ENCODE measurements around the gene DOCK4.

The DOCK4 gene

GRCh38 chr7:112171673-112172072 is 34.5 kb downstream of the DOCK4 start:
- no peaks in the 10 kb centered on the region for H3K9me3 ChIP-seq (ENCODE audit: insufficient read depth, low read length)
- H4K20me1 ChIP-seq (ENCODE audit: low read depth, low read length), result no peaks in the 10 kb centered on the region
- H3K9me2 ChIP-seq (replicated peaks; ENCODE audit: insufficient read depth, low read length), result no peaks in the 10 kb centered on the region
- H3F3A ChIP-seq (ENCODE audit: insufficient read depth), result no peaks in the 10 kb centered on the region
- H2AFZ ChIP-seq (ENCODE audit: low read depth, low read length, severe bottlenecking), result no peak overlapping the region
- no peaks in the 10 kb centered on the region for H3K27me3 ChIP-seq (ENCODE audit: low read length)
- H3K36me3 ChIP-seq (ENCODE audit: low read length), result no peaks in the 10 kb centered on the region
- no peak overlapping the region for H3K4me2 ChIP-seq (ENCODE audit: low read depth, low read length, poor library complexity, severe bottlenecking)
- no peak overlapping the region for H3K27ac ChIP-seq (ENCODE audit: low read depth, low read length)
- H3K9ac ChIP-seq (ENCODE audit: low read length), result no peak overlapping the region
- H3K79me2 ChIP-seq (ENCODE audit: insufficient read depth, low read length), result no peaks in the 10 kb centered on the region
- TF ChIP-seq, protein P1, sequence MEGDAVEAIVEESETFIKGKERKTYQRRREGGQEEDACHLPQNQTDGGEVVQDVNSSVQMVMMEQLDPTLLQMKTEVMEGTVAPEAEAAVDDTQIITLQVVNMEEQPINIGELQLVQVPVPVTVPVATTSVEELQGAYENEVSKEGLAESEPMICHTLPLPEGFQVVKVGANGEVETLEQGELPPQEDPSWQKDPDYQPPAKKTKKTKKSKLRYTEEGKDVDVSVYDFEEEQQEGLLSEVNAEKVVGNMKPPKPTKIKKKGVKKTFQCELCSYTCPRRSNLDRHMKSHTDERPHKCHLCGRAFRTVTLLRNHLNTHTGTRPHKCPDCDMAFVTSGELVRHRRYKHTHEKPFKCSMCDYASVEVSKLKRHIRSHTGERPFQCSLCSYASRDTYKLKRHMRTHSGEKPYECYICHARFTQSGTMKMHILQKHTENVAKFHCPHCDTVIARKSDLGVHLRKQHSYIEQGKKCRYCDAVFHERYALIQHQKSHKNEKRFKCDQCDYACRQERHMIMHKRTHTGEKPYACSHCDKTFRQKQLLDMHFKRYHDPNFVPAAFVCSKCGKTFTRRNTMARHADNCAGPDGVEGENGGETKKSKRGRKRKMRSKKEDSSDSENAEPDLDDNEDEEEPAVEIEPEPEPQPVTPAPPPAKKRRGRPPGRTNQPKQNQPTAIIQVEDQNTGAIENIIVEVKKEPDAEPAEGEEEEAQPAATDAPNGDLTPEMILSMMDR (IDR thresholded peaks at IDR 0.05; ENCODE audit: insufficient read depth, low read length, poor library complexity, severe bottlenecking), result no peak
- TF ChIP-seq EZH2phosphoT487 (conservative IDR thresholded peaks at IDR 0.05; ENCODE audit: low read length), result no peak
- H3K4me3 ChIP-seq (ENCODE audit: insufficient read depth, low read length, poor library complexity, severe bottlenecking), result no peak overlapping the region

GRCh38 chr7:112168915-112169314 is 37.3 kb downstream of the DOCK4 start:
- H3K36me3 ChIP-seq (ENCODE audit: low read length), result no peaks in the 10 kb centered on the region
- no peaks in the 10 kb centered on the region for H3F3A ChIP-seq (ENCODE audit: insufficient read depth)
- H3K9me2 ChIP-seq (replicated peaks; ENCODE audit: insufficient read depth, low read length), result no peaks in the 10 kb centered on the region
- no peak for TF ChIP-seq EZH2phosphoT487 (conservative IDR thresholded peaks at IDR 0.05; ENCODE audit: low read length)
- TF ChIP-seq, protein P1 (IDR thresholded peaks at IDR 0.05; ENCODE audit: insufficient read depth, low read length, poor library complexity, severe bottlenecking), result no peak
- no peak overlapping the region for H2AFZ ChIP-seq (ENCODE audit: low read depth, low read length, severe bottlenecking)
- no peak overlapping the region for H3K9ac ChIP-seq (ENCODE audit: low read length)
- no peaks in the 10 kb centered on the region for H4K20me1 ChIP-seq (ENCODE audit: low read depth, low read length)
- no peak overlapping the region for H3K27ac ChIP-seq (ENCODE audit: low read depth, low read length)
- no peaks in the 10 kb centered on the region for H3K27me3 ChIP-seq (ENCODE audit: low read length)
- H3K79me2 ChIP-seq (ENCODE audit: insufficient read depth, low read length), result no peaks in the 10 kb centered on the region
- H3K9me3 ChIP-seq (ENCODE audit: insufficient read depth, low read length), result no peaks in the 10 kb centered on the region
- no peak overlapping the region for H3K4me3 ChIP-seq (ENCODE audit: insufficient read depth, low read length, poor library complexity, severe bottlenecking)
- H3K4me2 ChIP-seq (ENCODE audit: low read depth, low read length, poor library complexity, severe bottlenecking), result no peak overlapping the region

DNA sequence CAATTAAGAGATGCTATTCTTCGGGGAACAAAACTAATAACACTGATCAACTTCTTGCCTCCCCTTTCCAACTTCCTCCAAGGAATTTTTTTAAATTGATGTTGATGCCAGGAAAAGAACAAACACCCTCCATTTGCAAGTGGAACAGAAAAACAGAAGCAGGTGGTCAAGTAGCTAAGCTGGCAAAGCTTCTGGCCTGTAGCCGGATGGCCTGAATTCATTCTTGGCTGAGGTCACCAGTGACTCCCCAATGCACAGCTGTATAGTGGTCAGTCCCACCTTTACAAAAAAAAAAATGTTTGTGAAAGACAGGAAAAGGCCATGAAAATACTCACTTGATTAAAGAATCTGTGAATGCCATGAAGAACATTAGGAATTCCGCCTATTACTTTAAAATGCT is 39.1 kb downstream of the DOCK4 start:
- no peak overlapping the region for H3K4me2 ChIP-seq (ENCODE audit: low read depth, low read length, poor library complexity, severe bottlenecking)
- no peak for TF ChIP-seq EZH2phosphoT487 (conservative IDR thresholded peaks at IDR 0.05; ENCODE audit: low read length)
- TF ChIP-seq, protein P1 (IDR thresholded peaks at IDR 0.05; ENCODE audit: insufficient read depth, low read length, poor library complexity, severe bottlenecking), result no peak
- H3K9me2 ChIP-seq (replicated peaks; ENCODE audit: insufficient read depth, low read length), result no peaks in the 10 kb centered on the region
- H3K9ac ChIP-seq (ENCODE audit: low read length), result no peak overlapping the region
- no peak overlapping the region for H2AFZ ChIP-seq (ENCODE audit: low read depth, low read length, severe bottlenecking)
- H4K20me1 ChIP-seq (ENCODE audit: low read depth, low read length), result no peaks in the 10 kb centered on the region
- no peak overlapping the region for H3K27ac ChIP-seq (ENCODE audit: low read depth, low read length)
- no peaks in the 10 kb centered on the region for H3K36me3 ChIP-seq (ENCODE audit: low read length)
- no peaks in the 10 kb centered on the region for H3K27me3 ChIP-seq (ENCODE audit: low read length)
- no peaks in the 10 kb centered on the region for H3F3A ChIP-seq (ENCODE audit: insufficient read depth)
- no peak overlapping the region for H3K4me3 ChIP-seq (ENCODE audit: insufficient read depth, low read length, poor library complexity, severe bottlenecking)
- no peaks in the 10 kb centered on the region for H3K79me2 ChIP-seq (ENCODE audit: insufficient read depth, low read length)
- no peaks in the 10 kb centered on the region for H3K9me3 ChIP-seq (ENCODE audit: insufficient read depth, low read length)
